ENCODE results near the gene OSCAR.

DNA sequence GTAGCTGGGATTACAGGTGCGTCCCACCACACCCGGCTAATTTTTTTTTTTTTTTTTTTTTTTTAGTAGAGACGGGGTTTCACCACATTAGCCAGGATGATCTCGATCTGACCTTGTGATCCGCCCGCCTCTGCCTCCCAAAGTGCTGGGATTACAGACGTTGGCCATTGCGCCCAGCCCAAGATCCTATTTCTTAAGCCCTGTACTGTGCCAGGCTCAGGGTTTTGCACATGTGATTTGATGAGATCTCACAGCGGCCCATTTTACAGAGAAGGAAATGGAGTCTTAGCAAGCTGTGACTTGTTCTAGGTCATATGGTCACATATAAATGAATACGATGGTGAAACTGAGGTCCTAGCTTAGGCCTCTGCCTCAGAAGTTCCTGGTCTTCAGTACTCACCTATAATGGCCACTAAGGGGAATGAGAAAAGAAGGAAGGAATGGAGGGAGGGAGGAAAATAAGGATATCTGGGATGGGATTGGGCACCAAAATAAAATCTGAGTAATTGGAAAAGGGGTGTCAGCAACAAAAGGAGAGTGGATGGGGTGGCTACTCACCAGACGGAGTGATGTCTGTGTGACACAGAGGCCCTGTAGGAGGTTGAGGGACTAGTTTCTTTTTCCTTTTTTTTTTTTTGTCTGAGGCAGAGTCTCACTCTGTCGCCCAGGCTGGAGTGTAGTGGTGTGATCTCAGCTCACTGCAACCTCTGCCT, 1.3 kb downstream of the OSCAR start:
- TF ChIP-seq, protein P1, sequence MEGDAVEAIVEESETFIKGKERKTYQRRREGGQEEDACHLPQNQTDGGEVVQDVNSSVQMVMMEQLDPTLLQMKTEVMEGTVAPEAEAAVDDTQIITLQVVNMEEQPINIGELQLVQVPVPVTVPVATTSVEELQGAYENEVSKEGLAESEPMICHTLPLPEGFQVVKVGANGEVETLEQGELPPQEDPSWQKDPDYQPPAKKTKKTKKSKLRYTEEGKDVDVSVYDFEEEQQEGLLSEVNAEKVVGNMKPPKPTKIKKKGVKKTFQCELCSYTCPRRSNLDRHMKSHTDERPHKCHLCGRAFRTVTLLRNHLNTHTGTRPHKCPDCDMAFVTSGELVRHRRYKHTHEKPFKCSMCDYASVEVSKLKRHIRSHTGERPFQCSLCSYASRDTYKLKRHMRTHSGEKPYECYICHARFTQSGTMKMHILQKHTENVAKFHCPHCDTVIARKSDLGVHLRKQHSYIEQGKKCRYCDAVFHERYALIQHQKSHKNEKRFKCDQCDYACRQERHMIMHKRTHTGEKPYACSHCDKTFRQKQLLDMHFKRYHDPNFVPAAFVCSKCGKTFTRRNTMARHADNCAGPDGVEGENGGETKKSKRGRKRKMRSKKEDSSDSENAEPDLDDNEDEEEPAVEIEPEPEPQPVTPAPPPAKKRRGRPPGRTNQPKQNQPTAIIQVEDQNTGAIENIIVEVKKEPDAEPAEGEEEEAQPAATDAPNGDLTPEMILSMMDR (conservative IDR thresholded peaks at IDR 0.05), result no peak
- no peak for TF ChIP-seq ZFX (IDR thresholded peaks at IDR 0.05)
